Measurements from ENCODE around the gene TSR3. TPM values are rescaled to one million over a fixed set of nuclear protein-coding genes. Genes with fewer than 3 reads are reported as not detected.

The TSR3 gene
- total RNA-seq, 1 donor from 2014 or later: 43.7 TPM

GRCh38 chr16:1348926-1349325 lies 2.8 kb downstream of the TSR3 start:
- Mint-ChIP-seq H3K27me3 (ENCODE audit: low read depth) (peaks cover 10% of the 10 kb centered on the region), H3K9me3 (no peaks in the 10 kb centered on the region), H3K4me3 (no peak overlapping the region), H3K27ac (no peak overlapping the region), H3K36me3 (no peaks in the 10 kb centered on the region), H3K4me1 (peaks cover 13% of the 10 kb centered on the region)
- no peak for TF ChIP-seq CTCF (IDR thresholded peaks at IDR 0.05; ENCODE audit: unreplicated experiment)
- no peak for DNase-seq (ENCODE audit: low spot score in 2 of 2, unreplicated experiment in 2 of 2)

- Mint-ChIP-seq H3K27me3 (ENCODE audit: low read depth) (peaks cover 13% of the 10 kb centered on the region), H3K4me1 (peaks cover 12% of the 10 kb centered on the region), H3K27ac (no peak overlapping the region), H3K4me3 (no peak overlapping the region), H3K36me3 (no peaks in the 10 kb centered on the region), H3K9me3 (no peaks in the 10 kb centered on the region)
- no peak for DNase-seq (ENCODE audit: low spot score in 2 of 2, unreplicated experiment in 2 of 2)
- no peak for TF ChIP-seq CTCF (IDR thresholded peaks at IDR 0.05; ENCODE audit: unreplicated experiment)
These were observed 3.2 kb downstream of the TSR3 start for GRCh38 chr16:1348441-1348840.

- no peak overlapping the region for H3K4me3 Mint-ChIP-seq
- no peak overlapping the region for H3K27ac Mint-ChIP-seq
- no peak for TF ChIP-seq CTCF (IDR thresholded peaks at IDR 0.05; ENCODE audit: unreplicated experiment)
- peaks cover 14% of the 10 kb centered on the region for H3K4me1 Mint-ChIP-seq
- H3K27me3 Mint-ChIP-seq (ENCODE audit: low read depth): peaks cover 18% of the 10 kb centered on the region
- DNase-seq (ENCODE audit: low spot score in 2 of 2, unreplicated experiment in 2 of 2): no peak
- no peaks in the 10 kb centered on the region for H3K9me3 Mint-ChIP-seq
- H3K36me3 Mint-ChIP-seq: no peaks in the 10 kb centered on the region
These were observed 3.7 kb downstream of the TSR3 start for GRCh38 chr16:1347962-1348361.

GRCh38 chr16:1347286-1347855 lies 4.3 kb downstream of the TSR3 start:
- no peak overlapping the region for H3K4me3 Mint-ChIP-seq
- no peak for TF ChIP-seq CTCF (IDR thresholded peaks at IDR 0.05; ENCODE audit: unreplicated experiment)
- H3K9me3 Mint-ChIP-seq: no peaks in the 10 kb centered on the region
- no peak overlapping the region for H3K27ac Mint-ChIP-seq
- H3K4me1 Mint-ChIP-seq: peaks cover 13% of the 10 kb centered on the region
- H3K36me3 Mint-ChIP-seq: no peaks in the 10 kb centered on the region
- H3K27me3 Mint-ChIP-seq (ENCODE audit: low read depth): peaks cover 24% of the 10 kb centered on the region
- no peak for DNase-seq (ENCODE audit: low spot score in 2 of 2, unreplicated experiment in 2 of 2)

GRCh38 chr16:1346422-1347285 lies 5.0 kb downstream of the TSR3 start:
- H3K9me3 Mint-ChIP-seq: no peaks in the 10 kb centered on the region
- no peak overlapping the region for H3K4me3 Mint-ChIP-seq
- H3K27me3 Mint-ChIP-seq (ENCODE audit: low read depth): peaks cover 29% of the 10 kb centered on the region
- DNase-seq (ENCODE audit: low spot score in 2 of 2, unreplicated experiment in 2 of 2): no peak
- H3K27ac Mint-ChIP-seq: no peak overlapping the region
- no peaks in the 10 kb centered on the region for H3K36me3 Mint-ChIP-seq
- no peak for TF ChIP-seq CTCF (IDR thresholded peaks at IDR 0.05; ENCODE audit: unreplicated experiment)
- H3K4me1 Mint-ChIP-seq: peaks cover 9% of the 10 kb centered on the region
